Astrocyte (in vitro differentiated cells and primary cell): ENCODE data around the gene AOC3. TPM values are rescaled to one million over a fixed set of nuclear protein-coding genes. Genes with fewer than 3 reads are reported as not detected.

ENCODE experiments used
- DNase-seq: peaks from one replicate; pipeline ENCODE4 v3.0.0-alpha.2; 2010; ENCODE audit warnings: low read depth
- FAIRE-seq: peaks from 2 replicates; lab custom pipeline; 2011; peaks lifted over from hg19 to GRCh38; lab: Jason Lieb, UNC
- H2AFZ ChIP-seq: 2 replicates; pipeline ENCODE4 v1.6.0; 2012; ENCODE audit warnings: low read depth, low read length, inconsistent platforms
- H3K27ac ChIP-seq: 2 replicates; pipeline ENCODE4 v1.5.1; 2011; ENCODE audit warnings: low read depth, low read length, inconsistent platforms
- H3K27me3 ChIP-seq: 2 replicates; pipeline ENCODE4 v1.6.0; 2011; ENCODE audit warnings: low read length, inconsistent platforms; ENCODE audit not compliant: insufficient read depth
- H3K36me3 ChIP-seq: 2 replicates; pipeline ENCODE4 v1.5.1; 2011; ENCODE audit warnings: low read length, inconsistent platforms; ENCODE audit not compliant: insufficient read depth
- H3K4me1 ChIP-seq: 2 replicates; pipeline ENCODE4 v1.5.1; 2011; ENCODE audit warnings: low read length, inconsistent platforms; ENCODE audit not compliant: insufficient read depth
- H3K4me2 ChIP-seq: 2 replicates; pipeline ENCODE4 v1.6.0; 2012; ENCODE audit warnings: low read length, inconsistent platforms
- H3K4me3 ChIP-seq: 2 replicates; pipeline ENCODE4 v1.5.1; 2011; ENCODE audit warnings: low read depth, mild to moderate bottlenecking, low read length, inconsistent platforms; ENCODE audit not compliant: insufficient read depth
- H3K79me2 ChIP-seq: 2 replicates; pipeline ENCODE4 v1.6.0; 2012; ENCODE audit warnings: mild to moderate bottlenecking, low read length, inconsistent platforms; ENCODE audit not compliant: insufficient read depth
- H3K9ac ChIP-seq: 2 replicates; pipeline ENCODE4 v1.6.0; 2012; ENCODE audit warnings: mild to moderate bottlenecking, low read length, inconsistent platforms
- H3K9me3 ChIP-seq: 2 replicates; pipeline ENCODE4 v1.5.1; 2012; ENCODE audit warnings: low read depth, mild to moderate bottlenecking, low read length, inconsistent platforms; ENCODE audit not compliant: insufficient read depth
- H4K20me1 ChIP-seq: 2 replicates; pipeline ENCODE4 v1.6.0; 2012; ENCODE audit warnings: low read length, inconsistent platforms; ENCODE audit not compliant: insufficient read depth
- H3K27ac Mint-ChIP-seq: one replicate; pipeline ENCODE4 v1.8.0; 2021; ENCODE audit warnings: mild to moderate bottlenecking, mixed read lengths; ENCODE audit not compliant: unreplicated experiment
- H3K27me3 Mint-ChIP-seq: one replicate; pipeline ENCODE4 v1.8.0; 2021; ENCODE audit warnings: low read depth, mixed read lengths; ENCODE audit not compliant: unreplicated experiment
- H3K36me3 Mint-ChIP-seq: one replicate; pipeline ENCODE4 v1.8.0; 2021; ENCODE audit warnings: low read depth, mixed read lengths; ENCODE audit not compliant: unreplicated experiment
- H3K4me1 Mint-ChIP-seq: one replicate; pipeline ENCODE4 v1.8.0; 2021; ENCODE audit warnings: low read depth, mixed read lengths; ENCODE audit not compliant: unreplicated experiment
- H3K4me3 Mint-ChIP-seq: one replicate; pipeline ENCODE4 v1.8.0; 2021; ENCODE audit warnings: mild to moderate bottlenecking, moderate library complexity, mixed read lengths; ENCODE audit not compliant: unreplicated experiment
- H3K9me3 Mint-ChIP-seq: one replicate; pipeline ENCODE4 v1.8.0; 2021; ENCODE audit warnings: mild to moderate bottlenecking, mixed read lengths; ENCODE audit not compliant: unreplicated experiment
- CTCF ChIP-seq: IDR thresholded peaks from 2 replicates; pipeline ENCODE4 v1.5.1; 2011; ENCODE audit warnings: low read depth, mild to moderate bottlenecking, inconsistent platforms, low read length, moderate library complexity; ENCODE audit not compliant: insufficient read depth
- EZH2 ChIP-seq: IDR thresholded peaks from 2 replicates; pipeline ENCODE4 v1.6.1; 2012; ENCODE audit warnings: mild to moderate bottlenecking, low read length, inconsistent platforms; ENCODE audit not compliant: insufficient read depth
- total RNA-seq: library from RNA; stranded (reverse); gene quantifications from 2 replicates; pipeline ENCODE4 v1.2.1, GENCODE V29; 2021

The AOC3 gene
- total RNA-seq, 1 donor from 2014 or later = 1.1 TPM

DNA sequence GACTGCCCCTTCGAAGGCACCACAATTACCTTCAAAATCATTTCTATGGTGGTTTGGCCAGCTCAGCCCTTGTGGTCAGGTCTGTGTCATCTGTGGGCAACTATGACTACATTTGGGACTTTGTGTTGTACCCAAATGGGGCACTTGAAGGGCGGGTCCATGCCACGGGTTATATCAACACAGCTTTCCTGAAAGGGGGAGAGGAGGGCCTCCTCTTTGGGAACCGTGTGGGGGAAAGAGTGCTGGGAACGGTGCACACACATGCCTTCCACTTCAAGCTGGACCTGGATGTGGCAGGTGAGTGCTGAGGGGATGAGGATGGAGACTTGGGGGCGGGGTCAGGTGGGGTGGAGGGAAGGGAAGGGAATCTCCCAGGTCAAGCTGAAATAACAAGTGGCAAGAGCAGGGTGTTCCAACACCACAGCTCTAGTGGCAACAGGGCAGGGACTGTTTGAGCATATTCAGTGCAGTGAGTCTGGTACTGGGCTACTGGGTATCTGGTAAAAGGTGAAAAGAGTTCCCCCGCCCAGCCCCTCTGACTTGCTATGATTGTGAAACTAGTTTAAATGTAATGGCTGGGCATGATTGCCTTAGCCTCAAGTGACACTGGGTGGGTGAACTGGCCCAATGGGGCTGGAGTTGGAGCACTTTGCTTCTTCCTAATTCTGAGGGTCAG is 4.9 kb upstream of the AOC3 start:
- Histone ChIP-seq H2AFZ (no peak overlapping the region), H3K27me3 (peaks cover 5% of the 10 kb centered on the region), H3K4me1 (peaks cover 4% of the 10 kb centered on the region), H4K20me1 (peaks cover 55% of the 10 kb centered on the region), H3K9ac (no peak overlapping the region), H3K4me3 (no peak overlapping the region), H3K36me3 (peaks cover 35% of the 10 kb centered on the region), H3K4me2 (no peak overlapping the region), H3K79me2 (no peaks in the 10 kb centered on the region), H3K27ac (no peak overlapping the region), H3K9me3 (no peaks in the 10 kb centered on the region)
- H3K4me1 Mint-ChIP-seq = peaks cover 7% of the 10 kb centered on the region
- DNase-seq = no peak
- no peaks in the 10 kb centered on the region for H3K9me3 Mint-ChIP-seq
- no peak for TF ChIP-seq EZH2
- peak overlapping the region; percentile 41 for H3K27ac Mint-ChIP-seq
- H3K27me3 Mint-ChIP-seq = no peaks in the 10 kb centered on the region
- no peak for FAIRE-seq
- peaks cover 6% of the 10 kb centered on the region for H3K36me3 Mint-ChIP-seq
- H3K4me3 Mint-ChIP-seq = no peak overlapping the region

- no peak overlapping the region for H3K27ac Mint-ChIP-seq
- TF ChIP-seq EZH2 = no peak
- no peak for TF ChIP-seq CTCF
- Histone ChIP-seq H3K4me1 (peaks cover 4% of the 10 kb centered on the region), H2AFZ (no peak overlapping the region), H3K9ac (no peak overlapping the region), H3K27ac (no peak overlapping the region), H4K20me1 (peaks cover 50% of the 10 kb centered on the region), H3K4me2 (no peak overlapping the region), H3K9me3 (no peaks in the 10 kb centered on the region), H3K36me3 (peaks cover 28% of the 10 kb centered on the region), H3K79me2 (no peaks in the 10 kb centered on the region), H3K27me3 (peaks cover 5% of the 10 kb centered on the region), H3K4me3 (no peak overlapping the region)
- peaks cover 3% of the 10 kb centered on the region for H3K36me3 Mint-ChIP-seq
- peaks cover 7% of the 10 kb centered on the region for H3K4me1 Mint-ChIP-seq
- no peaks in the 10 kb centered on the region for H3K27me3 Mint-ChIP-seq
- no peak for FAIRE-seq
- DNase-seq = no peak
- no peaks in the 10 kb centered on the region for H3K9me3 Mint-ChIP-seq
- no peak overlapping the region for H3K4me3 Mint-ChIP-seq
Observed at GRCh38 chr17:42846594-42847280, 4.3 kb upstream of the AOC3 start.

- peaks cover 7% of the 10 kb centered on the region for H3K4me1 Mint-ChIP-seq
- H3K9ac ChIP-seq = no peak overlapping the region
- no peak for DNase-seq
- no peak overlapping the region for H2AFZ ChIP-seq
- peaks cover 17% of the 10 kb centered on the region for H3K36me3 ChIP-seq
- H3K4me2 ChIP-seq = no peak overlapping the region
- no peaks in the 10 kb centered on the region for H3K9me3 ChIP-seq
- peaks cover 9% of the 10 kb centered on the region for H3K27me3 Mint-ChIP-seq
- no peaks in the 10 kb centered on the region for H3K9me3 Mint-ChIP-seq
- H3K27ac ChIP-seq = no peak overlapping the region
- H3K79me2 ChIP-seq = no peaks in the 10 kb centered on the region
- H3K36me3 Mint-ChIP-seq = peaks cover 6% of the 10 kb centered on the region
- no peak for FAIRE-seq
- no peak overlapping the region for H3K4me3 Mint-ChIP-seq
- TF ChIP-seq EZH2 = no peak
- TF ChIP-seq CTCF = no peak
- no peak overlapping the region for H3K4me3 ChIP-seq
- peaks cover 37% of the 10 kb centered on the region for H4K20me1 ChIP-seq
- H3K4me1 ChIP-seq = peaks cover 4% of the 10 kb centered on the region
- H3K27me3 ChIP-seq = peaks cover 5% of the 10 kb centered on the region
- H3K27ac Mint-ChIP-seq = no peak overlapping the region
Observed at GRCh38 chr17:42848093-42848492, 2.9 kb upstream of the AOC3 start.
